ENCODE measurements around the gene WFDC10B. TPM values are rescaled to one million over a fixed set of nuclear protein-coding genes. Genes with fewer than 3 reads are reported as not detected.
"Not testable (repeated sequence)": the region's sequence is repeated elsewhere in the genome, so short reads cannot be mapped to it uniquely, and the experiment has no call there.

WFDC10B gene
- total RNA-seq, 1 donor from 2014 or later, result not detected

GRCh38 chr20:45647441-45648050, 57.3 kb downstream of the WFDC10B start:
- no peak for DNase-seq

- no peak for DNase-seq
Observed at GRCh38 chr20:45646875-45647274, 57.9 kb downstream of the WFDC10B start.

- not testable (repeated sequence) for DNase-seq
Observed at GRCh38 chr20:45645869-45646268, 59.0 kb downstream of the WFDC10B start.

- not testable (repeated sequence) for DNase-seq
Observed at GRCh38 chr20:45641076-45641475, 63.7 kb downstream of the WFDC10B start.

GRCh38 chr20:45639687-45640086, 65.1 kb downstream of the WFDC10B start:
- no peak for DNase-seq

GRCh38 chr20:45636513-45636912, 68.3 kb downstream of the WFDC10B start:
- no peak for DNase-seq

Small RNA genes within 50 kb of the gene (small RNA-seq; reads per million reads assigned to genes)
- gene MIR3617 (ENCODE audit: low replicate concordance) (not detected), gene SPINT5P (ENCODE audit: low replicate concordance) (not detected)

Other genes with a start within 250 kb of the WFDC10B start
- 0.39 TPM for gene WFDC2, start 235.3 kb downstream of the WFDC10B start, total RNA-seq
- gene SPINT3, start 189.4 kb downstream of the WFDC10B start, total RNA-seq, result not detected
- gene WFDC6, start 165.5 kb downstream of the WFDC10B start, total RNA-seq, result not detected
- not detected for gene EPPIN, start 157.6 kb downstream of the WFDC10B start, total RNA-seq
- not detected for gene WFDC8, start 125.7 kb downstream of the WFDC10B start, total RNA-seq
- not detected for gene WFDC10A, start 75.3 kb downstream of the WFDC10B start, total RNA-seq
- gene WFDC9, start 73.7 kb downstream of the WFDC10B start, total RNA-seq, result not detected
- gene WFDC11, start 34.8 kb downstream of the WFDC10B start, total RNA-seq, result not detected
- not detected for gene WFDC13, start 3.0 kb downstream of the WFDC10B start, total RNA-seq
- not detected for gene SPINT4, start 17.3 kb upstream of the WFDC10B start, total RNA-seq
- 0.39 TPM for gene WFDC3, start 86.9 kb upstream of the WFDC10B start, total RNA-seq
- 15.8 TPM for gene DNTTIP1, start 86.9 kb upstream of the WFDC10B start, total RNA-seq
- 11.9 TPM for gene UBE2C, start 107.6 kb upstream of the WFDC10B start, total RNA-seq
- 472 TPM for gene TNNC2, start 122.3 kb upstream of the WFDC10B start, total RNA-seq
- 22.8 TPM for gene SNX21, start 128.8 kb upstream of the WFDC10B start, total RNA-seq
- gene ACOT8, start 152.4 kb upstream of the WFDC10B start, total RNA-seq, result 15.8 TPM
- 3.6 TPM for gene ZSWIM3, start 152.6 kb upstream of the WFDC10B start, total RNA-seq
- 4.0 TPM for gene ZSWIM1, start 176.2 kb upstream of the WFDC10B start, total RNA-seq
- gene SPATA25, start 182.6 kb upstream of the WFDC10B start, total RNA-seq, result 0.69 TPM
- gene NEURL2, start 186.2 kb upstream of the WFDC10B start, total RNA-seq, result 2.9 TPM
- gene CTSA, start 186.3 kb upstream of the WFDC10B start, total RNA-seq, result 30.9 TPM
- gene PLTP, start 207.1 kb upstream of the WFDC10B start, total RNA-seq, result 27.1 TPM
- 13.5 TPM for gene PCIF1, start 229.7 kb upstream of the WFDC10B start, total RNA-seq